Hematopoietic multipotent progenitor cell treated with erythropoietin and hydrocortisone succinate and interleukin-3 and kit ligand, for 4 days (in vitro differentiated cells): ENCODE measurements around the gene KIAA0930.
"Not testable (repeated sequence)": the region's sequence is repeated elsewhere in the genome, so short reads cannot be mapped to it uniquely, and the experiment has no call there.

Experiments
- DNase-seq: peaks from one replicate; pipeline ENCODE4 v3.0.0-alpha.2; 2015

KIAA0930 gene

DNA sequence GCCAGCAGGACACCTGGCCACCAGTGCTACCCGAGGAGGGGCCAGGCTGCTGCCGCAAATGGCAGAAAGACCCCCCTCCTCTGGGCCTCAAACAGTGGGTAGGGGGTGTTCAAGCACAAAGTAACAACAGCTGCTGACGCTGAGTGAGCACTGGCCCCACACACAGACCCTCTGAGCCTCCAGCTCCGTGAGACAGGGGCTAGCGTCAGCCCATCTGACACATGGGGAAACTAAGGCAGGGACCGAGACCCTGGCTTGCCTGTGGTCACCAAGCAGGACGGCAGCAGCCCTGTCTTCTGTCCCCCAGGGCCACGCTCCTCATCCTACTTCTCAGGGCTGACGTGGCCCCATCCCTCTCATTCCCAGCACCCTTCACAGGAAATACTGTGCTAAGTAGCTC is 40.5 kb downstream of the KIAA0930 start:
- no peak for DNase-seq

DNA sequence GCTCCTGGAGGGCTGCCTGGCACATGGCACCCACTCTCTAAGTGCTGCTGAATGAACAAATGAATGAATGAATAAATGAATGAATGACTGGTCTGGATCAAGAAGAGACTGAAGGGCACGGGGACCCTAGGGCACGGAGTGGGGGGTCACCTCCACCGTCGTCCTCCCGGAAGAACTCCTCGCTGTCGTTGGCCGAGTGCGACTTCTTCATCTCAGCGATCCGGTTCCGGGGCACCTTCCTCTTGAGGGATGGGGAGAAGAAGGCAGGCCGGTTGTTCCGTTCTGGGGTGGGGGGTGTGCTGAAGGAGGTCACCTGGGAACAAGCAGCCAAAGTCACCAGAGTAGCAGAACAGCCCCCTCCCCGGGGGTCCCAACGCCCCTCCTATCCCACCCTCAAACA is 41.0 kb downstream of the KIAA0930 start:
- no peak for DNase-seq

DNA sequence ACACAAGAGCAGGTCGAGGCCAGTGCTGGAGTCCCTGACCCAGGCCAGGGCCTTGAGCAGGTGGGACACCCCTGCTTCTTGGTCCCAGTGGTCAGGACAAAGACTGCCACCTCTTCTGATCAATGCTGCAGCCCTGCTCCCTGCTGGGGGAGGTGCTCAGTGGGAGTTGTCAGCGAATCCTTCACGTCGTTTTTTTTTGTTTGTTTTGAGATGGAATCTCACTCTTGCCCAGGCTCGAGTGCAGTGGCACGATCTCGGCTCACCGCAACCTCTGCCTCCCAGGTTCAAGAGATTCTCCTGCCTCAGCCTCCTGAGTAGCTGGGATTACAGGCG is 42.3 kb downstream of the KIAA0930 start:
- DNase-seq: no peak

DNA sequence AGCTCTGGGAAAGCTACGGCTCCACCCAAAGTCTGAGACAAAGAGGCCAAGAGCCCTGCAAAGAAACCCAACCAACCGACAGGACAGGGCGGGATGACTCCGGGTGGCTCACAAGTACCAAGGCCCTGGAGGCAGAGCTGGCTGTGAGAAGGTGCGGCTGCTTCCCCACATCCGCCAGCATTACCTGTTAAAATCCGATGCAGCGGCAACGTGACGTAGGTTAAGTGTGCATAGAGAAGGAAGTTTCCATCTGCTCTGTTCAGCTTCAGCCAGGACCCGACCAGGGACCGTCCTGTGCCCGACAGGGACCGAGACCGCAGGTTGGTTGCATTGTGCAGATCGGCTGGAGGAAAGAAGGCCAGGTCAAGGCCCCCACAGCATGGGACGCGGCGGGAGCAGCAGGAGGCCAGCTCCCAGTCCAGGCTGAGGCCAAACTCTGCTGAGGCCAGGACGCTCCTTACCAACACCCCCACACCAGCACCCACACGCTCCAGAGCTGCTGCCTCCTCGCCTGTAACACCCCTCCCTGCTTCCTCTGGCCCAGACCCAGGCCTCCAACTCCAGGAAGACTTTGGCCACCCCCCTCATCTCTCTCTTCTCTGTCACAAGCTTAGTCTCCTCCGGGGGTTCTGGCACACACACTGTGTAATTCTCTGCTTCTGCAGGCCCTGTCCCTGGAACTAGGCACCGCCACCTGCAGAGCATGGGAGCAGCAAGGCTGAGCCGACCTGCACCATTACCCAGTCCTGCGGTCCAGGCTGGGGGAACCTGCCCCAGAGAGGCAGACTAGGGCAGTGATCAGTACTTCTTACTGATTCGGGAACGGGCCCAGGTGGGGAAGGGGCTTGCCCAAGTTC is 42.9 kb downstream of the KIAA0930 start:
- no peak for DNase-seq

DNA sequence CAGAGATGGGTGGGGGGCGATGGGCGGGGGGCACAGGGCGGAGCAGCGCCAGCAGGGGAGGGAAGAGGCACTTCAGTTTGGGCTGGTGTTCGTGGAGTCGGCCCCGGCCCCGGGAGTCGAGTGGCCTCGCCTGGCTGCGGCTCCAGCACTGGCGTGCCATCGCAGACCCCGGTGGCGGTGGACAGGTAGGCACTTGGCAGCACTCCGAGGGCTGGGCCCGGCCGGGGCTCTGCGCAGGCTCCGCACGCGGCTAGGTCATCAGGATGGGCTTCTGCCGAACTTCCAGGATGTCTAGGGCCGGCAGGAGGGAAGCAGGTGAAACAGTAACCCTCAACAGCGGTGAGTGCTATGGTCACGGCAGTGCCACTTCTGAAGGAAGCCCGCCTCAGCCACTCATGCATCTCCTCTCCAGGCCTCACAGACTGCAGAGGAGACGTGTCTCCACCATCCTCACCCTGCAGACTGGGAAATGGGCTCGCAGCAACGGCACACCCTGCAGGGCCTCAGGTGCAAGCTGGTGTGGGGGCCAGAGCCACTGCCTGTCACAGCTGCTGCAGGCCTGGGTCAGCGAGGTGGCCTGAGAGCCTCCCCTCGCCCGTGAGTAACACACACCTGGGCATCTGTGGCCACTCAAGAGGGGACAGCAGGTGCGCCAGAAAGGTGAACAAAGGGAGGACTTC is 43.6 kb downstream of the KIAA0930 start:
- no peak for DNase-seq

DNA sequence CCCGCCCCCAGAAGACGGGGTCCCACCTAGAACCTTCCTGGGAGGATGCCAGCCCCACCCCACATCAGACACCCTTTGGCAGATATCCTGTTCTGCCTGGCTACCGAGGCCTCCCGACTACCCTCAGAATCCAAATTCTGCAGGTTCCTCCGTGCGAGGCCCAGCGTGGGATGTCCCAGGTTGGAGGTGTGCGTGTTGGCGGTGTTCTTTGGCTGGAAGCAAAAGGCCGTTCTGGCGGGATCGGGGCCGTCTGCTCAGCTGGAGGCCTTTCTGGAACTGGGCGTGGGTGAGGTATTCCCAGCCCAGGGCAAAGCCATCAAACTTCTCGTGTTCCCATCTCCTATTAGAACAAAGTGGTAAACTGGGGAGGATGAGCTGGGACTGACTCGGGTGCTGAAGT is 44.4 kb downstream of the KIAA0930 start:
- DNase-seq: no peak

DNA sequence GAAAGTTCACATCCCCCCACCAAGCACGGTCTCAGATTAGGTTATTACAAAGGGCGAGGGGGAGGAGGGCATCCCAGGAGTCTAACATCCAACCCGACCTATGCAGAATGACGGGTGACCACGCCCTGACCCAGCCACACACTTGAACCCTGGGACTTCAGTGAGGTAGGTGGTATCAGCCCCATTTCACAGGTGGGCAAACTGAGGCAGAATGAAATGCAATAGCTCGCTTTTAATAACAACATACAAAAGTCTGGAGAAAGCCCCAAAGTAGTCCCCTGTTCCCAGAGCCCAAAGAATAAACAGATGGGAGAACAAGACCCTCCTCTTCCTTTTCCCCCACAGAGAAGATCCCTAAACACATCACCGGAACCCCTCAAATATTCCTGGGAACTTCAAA is 45.1 kb downstream of the KIAA0930 start:
- no peak for DNase-seq

DNA sequence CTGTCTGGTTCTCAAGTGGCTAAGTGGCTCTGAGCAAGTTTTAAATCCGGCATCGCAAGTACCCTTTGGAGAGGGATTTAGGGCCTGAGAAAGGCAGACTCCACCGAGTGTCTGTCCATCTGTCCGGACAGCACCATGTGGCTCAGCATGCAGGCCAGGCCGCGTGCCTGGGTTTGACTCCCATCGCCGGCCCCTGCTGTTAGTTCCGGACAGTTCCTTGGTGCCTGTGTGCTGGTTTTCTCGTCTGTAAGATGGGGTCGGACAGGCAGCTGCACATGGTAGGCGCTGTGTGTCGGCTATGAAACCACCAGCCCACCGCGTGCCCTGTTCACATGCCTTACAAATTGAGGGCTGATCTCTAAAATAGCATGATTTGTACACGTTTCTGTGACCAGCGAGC is 46.0 kb downstream of the KIAA0930 start:
- DNase-seq: no peak

DNA sequence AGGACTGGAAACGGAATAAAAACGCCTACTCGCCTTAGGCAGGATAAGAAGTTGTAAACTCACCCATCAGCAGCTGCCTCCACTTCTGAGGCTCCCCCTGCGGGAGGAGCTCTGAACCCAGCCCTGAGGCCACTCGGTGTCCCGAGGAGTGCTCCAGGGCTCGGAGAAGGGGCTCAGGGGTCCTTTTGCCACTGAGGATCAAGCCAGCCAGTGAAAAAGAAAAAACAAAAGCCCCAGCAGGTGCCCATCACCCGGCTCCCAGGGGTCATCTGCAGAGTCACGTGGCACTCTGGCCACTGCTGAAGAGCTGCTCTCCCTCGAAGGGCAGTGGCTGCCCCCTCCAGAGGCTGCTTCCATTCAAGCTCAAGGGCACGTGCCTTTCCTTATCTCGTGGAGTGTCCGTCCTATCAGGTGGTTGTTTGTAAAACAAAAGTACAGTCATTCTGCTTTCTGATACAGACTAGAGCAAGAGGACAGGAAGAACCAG is 48.0 kb downstream of the KIAA0930 start:
- DNase-seq: no peak

DNA sequence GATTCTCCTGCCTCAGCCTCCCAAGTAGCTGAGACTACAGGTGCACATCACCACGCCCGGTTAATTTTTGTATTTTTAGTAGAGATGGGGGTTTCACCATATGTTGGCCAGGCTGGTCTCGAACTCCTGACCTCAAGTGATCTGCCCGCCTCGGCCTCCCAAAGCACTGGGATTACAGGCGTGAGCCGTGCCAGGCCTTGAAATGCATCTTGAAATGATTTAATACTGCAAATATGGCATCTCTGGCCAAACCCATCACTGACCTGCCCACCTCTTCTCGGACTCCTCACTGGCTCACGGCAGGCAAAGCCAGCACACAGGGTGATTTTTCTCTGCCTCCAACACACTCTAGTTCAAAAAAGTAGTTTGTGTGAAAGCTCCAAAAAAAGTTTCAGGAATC is 48.9 kb downstream of the KIAA0930 start:
- not testable (repeated sequence) for DNase-seq

DNA sequence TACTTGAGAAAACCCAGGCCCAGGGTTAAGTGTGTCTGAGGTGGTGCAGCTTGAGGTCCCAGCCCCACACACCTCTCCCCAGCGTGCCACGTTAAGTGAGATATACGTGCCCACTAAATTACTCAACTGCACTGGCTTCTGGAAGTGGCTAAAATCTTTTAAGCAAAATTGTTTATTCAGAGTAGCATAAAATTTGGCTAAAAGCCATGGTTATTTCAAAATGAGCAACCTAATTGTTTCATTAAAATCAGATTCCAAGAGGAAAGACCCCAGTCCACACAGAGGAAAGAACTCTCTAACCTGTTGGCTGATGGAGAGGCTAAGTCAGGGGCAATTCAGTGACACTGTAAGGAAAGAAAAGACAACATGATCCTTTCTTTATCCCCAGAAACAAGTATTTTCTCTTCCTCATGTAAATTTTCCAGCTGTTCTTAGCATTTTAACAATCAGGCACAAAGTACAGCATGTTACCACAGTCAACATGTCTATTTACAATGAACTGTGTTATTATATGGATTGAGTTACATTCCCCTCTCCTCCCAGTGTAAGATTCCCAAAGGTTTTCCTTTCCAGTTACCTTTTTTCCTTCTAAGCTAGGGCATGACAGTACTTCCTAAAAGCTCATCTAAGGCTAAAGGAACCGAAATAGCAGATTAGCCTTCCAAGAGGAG is 50.4 kb downstream of the KIAA0930 start:
- no peak for DNase-seq

DNA sequence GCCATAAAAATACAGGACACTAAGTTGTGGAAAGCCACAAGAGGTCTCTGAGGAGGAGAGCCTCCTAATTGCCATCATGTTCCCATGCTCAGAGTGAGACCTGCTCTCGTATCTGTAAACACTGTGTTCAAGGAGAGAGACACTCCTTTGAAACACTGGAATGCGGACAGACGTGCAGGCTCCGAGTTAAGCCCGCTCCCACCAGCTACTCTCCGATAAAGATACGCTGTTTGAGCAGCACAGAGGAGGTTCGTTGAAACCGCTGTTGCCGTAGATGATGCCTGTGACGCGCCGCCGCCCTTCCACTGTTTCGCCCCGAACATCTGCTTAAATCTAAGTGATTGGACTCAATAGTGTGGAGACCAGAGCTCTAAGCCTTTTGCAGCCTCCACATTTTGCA is 51.9 kb downstream of the KIAA0930 start:
- DNase-seq: no peak

DNA sequence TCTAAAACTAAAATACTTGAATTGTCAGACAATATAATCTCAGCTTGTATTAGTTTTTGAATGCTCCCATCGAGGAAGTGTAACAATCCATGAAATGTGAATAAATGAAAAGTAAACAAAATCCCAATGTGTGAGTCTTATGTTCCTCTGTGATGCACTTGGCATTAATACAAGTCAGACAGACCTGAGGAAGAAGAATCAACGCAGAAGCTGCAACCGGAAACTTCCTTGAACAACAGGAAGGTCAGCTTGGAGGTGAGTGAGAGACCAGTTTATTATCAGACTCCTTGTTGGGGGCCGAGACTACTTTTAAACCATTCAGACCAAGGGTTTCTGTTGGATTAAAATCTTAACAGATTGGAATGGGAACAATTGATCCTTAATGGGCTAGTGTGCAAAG is 52.8 kb downstream of the KIAA0930 start:
- no peak for DNase-seq

DNA sequence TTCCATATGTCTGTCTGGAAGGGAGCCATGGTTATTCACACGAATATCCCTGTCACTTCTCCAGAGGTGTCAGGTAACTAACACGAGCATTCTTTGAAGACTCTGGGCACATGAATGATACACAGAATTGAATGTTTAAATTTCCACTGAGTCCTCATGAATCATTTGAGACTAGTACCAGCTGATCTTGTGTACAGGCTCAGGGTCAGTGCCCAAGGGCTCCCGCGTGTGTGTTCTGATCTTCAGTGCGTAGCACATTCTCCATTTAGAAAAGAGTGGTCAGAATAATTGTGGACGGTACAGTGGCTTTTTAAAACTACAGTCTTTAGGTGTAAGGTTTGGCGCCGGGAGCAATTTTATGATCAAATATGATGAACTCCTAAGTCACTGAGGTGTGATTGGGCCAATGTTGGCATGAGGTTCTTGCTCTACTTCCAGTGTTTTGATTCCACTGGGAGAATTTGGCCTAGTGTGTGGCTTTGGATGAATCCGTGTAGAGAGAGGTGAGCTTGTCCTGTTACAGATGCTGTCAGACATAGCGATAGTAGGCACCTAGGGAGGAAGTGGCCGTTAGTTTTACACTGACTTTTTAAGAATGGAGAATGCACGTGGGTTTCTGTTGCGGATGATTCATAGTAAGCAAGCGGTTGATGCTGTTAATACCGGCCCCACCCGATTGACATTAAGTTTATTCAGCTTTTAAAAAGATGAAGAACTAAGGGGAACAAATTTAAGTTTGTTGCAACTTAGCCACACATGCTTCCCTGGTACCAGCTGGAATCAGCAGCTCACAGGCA is 54.8 kb downstream of the KIAA0930 start:
- DNase-seq: no peak

DNA sequence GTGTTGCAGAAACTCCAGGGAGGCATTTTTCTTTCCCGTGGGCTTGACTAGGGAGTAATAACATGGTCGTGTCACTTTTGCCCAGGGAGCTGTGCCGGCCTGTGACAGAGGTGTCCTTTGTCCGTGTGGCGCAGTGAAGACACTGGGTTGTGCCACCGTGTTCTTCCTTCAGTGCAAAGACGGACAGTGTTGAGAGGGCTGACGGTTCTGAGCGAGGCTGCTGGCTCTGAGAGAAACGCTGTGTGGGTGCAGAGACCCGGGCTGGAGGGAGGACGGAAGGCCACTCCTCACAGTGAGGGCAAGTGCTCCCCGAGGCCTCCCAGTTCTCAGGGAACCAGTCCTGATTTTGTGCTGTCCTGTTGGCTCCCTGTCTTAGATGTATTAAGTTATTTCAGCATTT is 56.7 kb downstream of the KIAA0930 start:
- DNase-seq: no peak

DNA sequence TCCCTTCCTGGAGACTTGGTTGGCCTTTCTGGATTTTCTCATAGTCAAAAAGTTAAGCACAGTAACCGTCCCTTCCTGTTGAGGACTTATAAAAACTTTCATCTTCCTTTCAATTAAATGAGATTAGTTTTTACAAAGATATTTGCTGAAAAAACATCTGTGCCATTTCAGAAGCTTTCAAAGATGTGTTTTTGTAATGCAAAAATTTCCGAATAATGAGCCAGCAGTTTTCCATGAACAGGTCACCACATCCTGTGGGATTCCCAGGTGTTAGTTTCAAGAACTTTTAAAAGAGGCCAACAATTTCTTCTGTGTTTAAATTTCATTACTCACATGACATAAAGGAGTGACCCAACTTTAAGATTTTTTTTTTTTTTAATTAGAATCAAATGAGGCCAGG is 58.9 kb downstream of the KIAA0930 start:
- no peak for DNase-seq

DNA sequence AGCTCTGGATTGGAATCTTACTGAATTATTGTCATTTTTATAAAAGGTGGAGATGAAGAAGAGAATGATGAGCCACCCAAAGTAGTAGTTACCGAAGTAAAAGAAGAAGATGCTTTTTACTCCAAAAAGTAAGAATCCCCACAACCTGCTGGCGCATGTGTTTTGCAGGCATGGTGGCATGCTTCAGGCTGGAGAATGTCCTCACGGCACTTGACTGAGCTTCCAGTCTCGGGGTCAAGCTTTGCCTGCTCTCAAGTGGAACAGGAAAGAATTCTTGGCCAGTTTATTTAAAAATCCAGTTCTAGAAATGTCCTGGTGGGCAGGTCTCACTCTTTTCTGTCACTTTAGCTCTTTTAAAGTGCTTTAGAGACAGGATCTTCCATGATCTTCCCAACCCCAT is 59.5 kb downstream of the KIAA0930 start:
- DNase-seq: no peak

DNA sequence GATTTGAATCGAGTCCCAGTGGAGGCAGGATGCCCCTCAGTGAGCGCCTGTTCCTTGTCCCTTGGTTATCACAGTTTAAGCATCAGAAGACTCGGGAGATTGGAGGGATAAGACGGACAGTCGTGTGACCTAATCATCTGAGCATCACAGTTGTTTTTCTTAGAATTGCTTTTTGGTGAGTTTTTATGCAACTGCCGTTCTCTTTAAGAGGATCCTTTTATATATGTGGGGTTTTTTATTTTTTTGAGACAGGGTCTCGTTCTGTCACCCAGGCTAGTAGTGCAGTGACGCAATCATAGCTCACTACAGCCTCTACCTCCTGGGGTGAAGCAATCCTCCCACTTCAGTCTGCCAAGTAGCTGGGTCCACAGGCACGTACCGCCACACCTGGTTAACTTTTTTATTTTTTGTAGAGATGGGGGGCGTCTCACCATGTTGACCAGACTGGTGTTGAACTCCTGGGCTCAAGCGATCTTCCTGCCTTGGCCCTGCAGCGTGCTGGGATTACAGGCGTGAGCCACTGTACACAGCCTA is 60.5 kb downstream of the KIAA0930 start:
- DNase-seq: peak; percentile 62

DNA sequence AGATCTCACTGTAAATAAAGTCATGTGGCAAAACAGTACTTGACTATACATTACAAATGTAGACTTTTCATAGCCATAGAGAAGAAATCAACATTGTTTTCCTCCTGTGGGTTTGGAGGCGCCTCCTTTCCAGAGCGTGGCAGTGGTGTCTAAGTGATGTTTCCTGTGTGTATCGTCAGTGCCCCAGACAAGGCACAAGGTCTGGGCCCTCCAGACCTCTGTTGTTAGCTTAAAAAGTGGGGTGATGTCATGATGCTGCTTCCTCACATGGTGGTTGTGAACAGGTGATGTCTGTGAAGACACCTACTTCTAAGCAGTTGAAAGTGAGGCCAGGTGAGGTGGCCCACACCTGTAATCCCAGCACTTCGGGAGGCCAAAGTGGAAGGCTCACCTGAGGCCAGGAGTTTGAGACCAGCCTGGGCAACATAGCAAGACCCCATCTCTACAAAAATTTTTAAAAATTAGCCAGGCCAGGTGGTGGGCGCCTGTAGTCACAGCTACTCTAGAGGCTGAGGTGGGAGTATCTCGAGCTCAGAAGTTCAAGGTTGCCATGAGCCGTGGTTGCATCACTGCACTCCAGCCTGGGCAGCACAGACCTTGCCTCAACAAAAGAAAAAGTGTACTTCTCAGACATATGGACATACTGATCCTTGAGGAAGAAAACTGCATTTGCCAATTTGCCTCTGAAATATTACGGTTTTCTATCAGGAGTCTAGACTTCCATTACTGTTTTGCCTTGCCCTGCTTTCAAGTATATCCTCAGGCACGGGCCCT is 61.2 kb downstream of the KIAA0930 start:
- DNase-seq: no peak

DNA sequence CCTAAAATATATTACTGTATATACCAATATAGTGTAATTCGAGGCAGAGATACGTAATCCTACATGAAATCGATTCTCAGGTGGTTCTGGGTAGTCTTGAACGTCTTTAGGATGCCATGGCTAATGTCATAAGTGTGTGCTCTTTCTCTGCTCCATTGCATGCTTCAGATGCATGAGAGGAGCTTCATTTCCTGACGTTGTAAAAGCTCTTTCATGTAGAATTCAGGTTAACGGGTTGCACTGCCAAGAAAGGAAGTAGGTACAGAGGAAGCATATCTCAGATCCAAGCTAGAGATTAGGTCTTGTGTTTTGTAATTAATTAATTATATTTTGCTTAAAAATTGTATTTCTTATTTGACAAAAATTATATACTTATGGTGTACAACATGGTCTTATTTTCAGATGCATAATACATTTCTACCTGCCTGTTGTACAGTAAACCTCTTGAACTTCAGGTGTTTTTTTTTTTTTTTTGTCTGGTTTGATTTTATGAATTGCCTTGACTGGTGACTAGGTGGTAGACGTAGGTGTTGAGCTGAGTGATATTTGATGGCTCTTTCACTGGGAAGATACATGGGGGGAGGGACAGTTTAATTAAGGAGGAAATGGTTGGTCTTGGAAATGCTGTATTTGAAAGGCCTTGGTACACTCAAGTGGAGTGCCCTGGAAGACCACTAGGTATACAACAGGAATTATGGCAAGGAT is 67.7 kb downstream of the KIAA0930 start:
- peak; percentile 47 for DNase-seq

DNA sequence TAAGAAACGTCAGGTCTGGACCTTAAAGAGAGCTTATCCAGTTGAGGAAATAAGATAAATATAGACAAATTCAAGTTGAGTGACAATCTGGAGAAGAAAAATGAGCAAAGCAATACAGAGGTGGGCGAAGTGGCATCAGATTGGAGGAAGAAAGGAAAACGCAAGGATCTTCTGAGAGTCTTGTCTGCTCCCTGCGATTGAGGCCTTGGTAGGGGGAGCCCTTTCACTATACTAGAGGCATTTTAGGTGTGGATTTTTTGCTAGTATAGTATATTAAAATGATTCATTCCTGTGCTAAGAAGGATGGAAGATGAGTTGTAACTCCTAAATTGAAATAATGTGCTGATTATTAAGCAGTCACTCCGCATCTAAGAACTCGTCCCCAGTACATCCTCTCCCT is 68.9 kb downstream of the KIAA0930 start:
- DNase-seq: no peak
